Tibial nerve (tissue), 4 donors: ENCODE data around the gene CCDC197. TPM values are rescaled to one million over a fixed set of nuclear protein-coding genes. Genes with fewer than 3 reads are reported as not detected.

Experiments
- DNase-seq, 2 donors: peaks; one replicate each; pipeline ENCODE4 v3.0.0-alpha.2; 2019; ENCODE audit warnings: low spot score in 2 of 2
- H3K27ac ChIP-seq, 4 donors: fragments of 200-600 bp; sonication (generic) in 3 of 4; one replicate each; pipeline ENCODE4 v1.5.1; 2017 to 2019; ENCODE audit warnings: mild to moderate bottlenecking in 1 of 4
- H3K27me3 ChIP-seq, 2 donors: fragments of 200-600 bp; sonication (generic) in 1 of 2; one replicate each; pipeline versions ENCODE4 v1.5.1 to v1.6.0; 2017 to 2019
- H3K36me3 ChIP-seq, 3 donors: fragments of 200-600 bp; sonication (generic); one replicate each; pipeline ENCODE4 v1.5.1; 2018 to 2019
- H3K4me1 ChIP-seq, 4 donors: fragments of 200-600 bp; sonication (generic) in 3 of 4; one replicate each; pipeline ENCODE4 v1.5.1; 2017 to 2019
- H3K4me3 ChIP-seq, 4 donors: fragments of 200-600 bp; sonication (generic) in 3 of 4; one replicate each; pipeline ENCODE4 v1.5.1; 2017 to 2019; ENCODE audit warnings: mild to moderate bottlenecking in 1 of 4, moderate library complexity in 1 of 4
- H3K9me3 ChIP-seq, 4 donors: fragments of 200-600 bp; sonication (generic) in 3 of 4; one replicate each; pipeline ENCODE4 v1.5.1; 2017 to 2019
- CTCF ChIP-seq, 5 experiments: fragments of 200-600 bp in 3 of 5; fragments of 450-650 bp in 2 of 5; sonication (generic) in 3 of 5; IDR thresholded peaks; one replicate each; pipeline ENCODE4 v1.5.1; 2016 to 2019; ENCODE audit warnings: antibody characterized with exemption in 5 of 5, mild to moderate bottlenecking in 3 of 5, moderate library complexity in 2 of 5
- EP300 ChIP-seq, 2 donors: sonication (generic); formaldehyde crosslinking; IDR thresholded peaks; one replicate each; pipeline ENCODE4 v1.6.1; 2017; ENCODE audit warnings: antibody characterized with exemption in 2 of 2, mild to moderate bottlenecking in 1 of 2
- POLR2A ChIP-seq, 2 donors: fragments of 450-650 bp; IDR thresholded peaks; one replicate each; pipeline ENCODE4 v1.6.1; 2017; ENCODE audit warnings: antibody characterized with exemption in 2 of 2, mild to moderate bottlenecking in 2 of 2, moderate library complexity in 2 of 2
- WGBS, 2 donors: methylation state at CpG; one replicate each; pipeline ENCODE4 v1.1.5; 2018; 5-methylcytosine and 5-hydroxymethylcytosine counted together
- total RNA-seq, 4 donors: library from RNA; depleted of rRNA; stranded (reverse); fragments of >200 nt; gene quantifications; one replicate each; pipeline ENCODE4 v1.1.0, GENCODE V29; 2016

Gene CCDC197
- total RNA-seq, 4 donors from 2014 or later: not detected

- no peak overlapping the region for H3K27ac ChIP-seq
- no peak for DNase-seq
These were observed 5.9 kb upstream of the CCDC197 start for GRCh38 chr14:93991212-93991611.

GRCh38 chr14:93991649-93992048 is 5.5 kb upstream of the CCDC197 start:
- no peaks in the 10 kb centered on the region for H3K27me3 ChIP-seq
- TF ChIP-seq POLR2A (IDR thresholded peaks at IDR 0.05): no peak
- H3K4me1 ChIP-seq: peaks cover 0 to 6% (median 0%) of the 10 kb centered on the region in 4 donors
- 89 to 95% methylated on average over 4 of the region's 4 CpGs for WGBS, 2 donors
- H3K4me3 ChIP-seq: no peak overlapping the region
- no peak overlapping the region for H3K27ac ChIP-seq
- H3K36me3 ChIP-seq: no peaks in the 10 kb centered on the region
- no peaks in the 10 kb centered on the region for H3K9me3 ChIP-seq
- no peak for DNase-seq

More at GRCh38 chr14:93991212-93991611, 5.9 kb upstream of the CCDC197 start:
- Histone ChIP-seq H3K9me3 (no peaks in the 10 kb centered on the region), H3K27me3 (no peaks in the 10 kb centered on the region), H3K4me3 (no peak overlapping the region), H3K4me1 (peaks cover 0 to 6% (median 0%) of the 10 kb centered on the region in 4 donors), H3K36me3 (no peaks in the 10 kb centered on the region)
- 87 to 91% methylated on average over 10 of the region's 10 CpGs for WGBS, 2 donors
- no peak for TF ChIP-seq CTCF (IDR thresholded peaks at IDR 0.05)
- TF ChIP-seq EP300 (IDR thresholded peaks at IDR 0.05): no peak
- no peak for TF ChIP-seq POLR2A (IDR thresholded peaks at IDR 0.05)

- Histone ChIP-seq H3K4me1 (peaks cover 0 to 6% (median 0%) of the 10 kb centered on the region in 4 donors), H3K36me3 (no peaks in the 10 kb centered on the region), H3K4me3 (no peak overlapping the region), H3K27ac (no peak overlapping the region), H3K27me3 (no peaks in the 10 kb centered on the region), H3K9me3 (no peaks in the 10 kb centered on the region)
- no peak for TF ChIP-seq CTCF (IDR thresholded peaks at IDR 0.05)
- no peak for TF ChIP-seq POLR2A (IDR thresholded peaks at IDR 0.05)
- TF ChIP-seq EP300 (IDR thresholded peaks at IDR 0.05): no peak
- 66 to 73% methylated on average over 6 of the region's 6 CpGs for WGBS, 2 donors
- no peak for DNase-seq
These were observed 3.7 kb upstream of the CCDC197 start for GRCh38 chr14:93993382-93993781.

GRCh38 chr14:93994919-93995682 is 2.0 kb upstream of the CCDC197 start:
- WGBS, 2 donors: 46 to 49% methylated on average over 9 to 13 of the region's 13 CpGs
- no peak overlapping the region for H3K4me3 ChIP-seq
- no peak for TF ChIP-seq POLR2A (IDR thresholded peaks at IDR 0.05)
- no peak for TF ChIP-seq CTCF (IDR thresholded peaks at IDR 0.05)
- TF ChIP-seq EP300 (IDR thresholded peaks at IDR 0.05): no peak
- H3K27me3 ChIP-seq: no peaks in the 10 kb centered on the region
- no peaks in the 10 kb centered on the region for H3K9me3 ChIP-seq
- peaks cover 0 to 6% (median 0%) of the 10 kb centered on the region in 4 donors for H3K4me1 ChIP-seq
- peak overlapping the region in 2 of 4 donors; percentile 17 to 60 for H3K27ac ChIP-seq
- H3K36me3 ChIP-seq: no peaks in the 10 kb centered on the region
- no peak for DNase-seq

GRCh38 chr14:93996130-93996695 is 888 bp upstream of the CCDC197 start:
- no peaks in the 10 kb centered on the region for H3K36me3 ChIP-seq
- H3K4me1 ChIP-seq: peaks cover 0 to 7% (median 0%) of the 10 kb centered on the region in 4 donors
- TF ChIP-seq CTCF (IDR thresholded peaks at IDR 0.05) (no peak), EP300 (IDR thresholded peaks at IDR 0.05) (no peak), POLR2A (IDR thresholded peaks at IDR 0.05) (no peak)
- no peak for DNase-seq
- no peak overlapping the region for H3K4me3 ChIP-seq
- no peak overlapping the region for H3K27ac ChIP-seq
- no peaks in the 10 kb centered on the region for H3K27me3 ChIP-seq
- WGBS, 2 donors: 48 to 49% methylated on average over 7 to 8 of the region's 8 CpGs
- H3K9me3 ChIP-seq: no peaks in the 10 kb centered on the region
